Fibroblast of upper back skin (primary cell): ENCODE data around the gene SNX12.
A peak's percentile ranks its signal among the peaks of the same experiment; 100 is the strongest.

Source experiments
- DNase-seq: peaks from one replicate; pipeline ENCODE4 v3.0.0-alpha.2; 2013

Gene SNX12

DNA sequence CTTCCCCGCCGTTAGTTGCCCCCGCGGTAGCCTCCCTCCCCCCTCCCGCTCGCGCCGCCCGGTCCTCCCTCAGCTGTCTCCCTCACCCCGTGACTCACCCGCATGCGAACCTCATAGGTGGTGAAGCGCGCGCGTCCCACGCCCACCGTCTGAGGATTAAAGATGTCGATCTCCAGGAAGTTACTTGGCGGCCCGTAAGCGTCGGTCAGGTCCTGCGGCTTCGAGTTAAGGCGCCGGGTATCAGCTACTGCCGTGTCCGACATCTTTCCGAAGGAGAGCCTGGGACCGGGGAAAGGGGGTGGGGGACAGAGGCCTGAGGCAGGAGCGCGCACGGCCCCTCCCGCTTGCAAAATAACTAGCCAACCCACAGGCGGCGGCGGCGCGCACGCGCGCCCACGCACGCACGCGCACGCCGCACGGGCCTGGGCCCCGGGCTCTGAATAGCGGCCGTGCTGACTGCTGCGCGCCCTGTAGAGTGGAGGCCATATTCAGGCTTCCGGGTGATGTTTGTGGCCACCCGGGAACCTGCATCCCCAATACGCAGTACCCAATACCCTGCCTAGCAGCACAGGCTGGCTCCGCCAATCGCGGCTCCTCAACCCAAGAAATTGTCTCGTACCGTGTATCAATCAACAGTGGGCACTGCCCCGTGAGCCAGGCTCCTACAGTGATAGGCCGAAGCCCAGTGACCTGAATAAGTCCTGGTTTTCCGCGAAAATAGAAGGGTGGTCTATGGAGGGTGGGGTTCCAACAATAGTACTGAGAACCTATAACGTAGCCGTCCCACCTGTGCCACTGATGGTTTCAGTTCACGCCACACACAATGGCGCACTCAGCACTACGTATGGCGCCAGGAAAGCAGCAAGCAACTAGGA, at the start of gene SNX12:
Gene SNX12 (minus strand): TSS at position 291 of the 875 bp plus-strand sequence. CDS start 28 bp downstream, at position 263.
- peak; percentile 93 for DNase-seq

DNA sequence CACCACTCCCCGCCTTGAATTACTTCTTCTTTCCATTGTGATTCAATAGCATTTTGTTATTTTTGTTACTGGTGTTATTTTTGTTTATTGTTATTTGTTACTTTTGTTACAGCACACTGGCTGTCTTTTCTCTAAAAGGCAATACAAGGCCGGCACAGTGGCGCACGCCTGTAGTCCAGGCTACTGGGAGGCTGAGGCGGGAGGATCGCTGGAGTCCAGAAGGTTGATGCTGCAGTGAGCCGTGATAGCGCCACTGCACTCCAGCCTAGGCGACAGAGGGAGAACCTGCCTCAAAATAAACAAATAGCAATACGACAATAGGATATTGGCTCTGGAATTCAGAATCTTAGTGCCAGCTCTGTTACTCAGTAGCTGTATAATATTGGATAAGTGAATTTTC, 49.2 kb upstream of the SNX12 start:
- no peak for DNase-seq

DNA sequence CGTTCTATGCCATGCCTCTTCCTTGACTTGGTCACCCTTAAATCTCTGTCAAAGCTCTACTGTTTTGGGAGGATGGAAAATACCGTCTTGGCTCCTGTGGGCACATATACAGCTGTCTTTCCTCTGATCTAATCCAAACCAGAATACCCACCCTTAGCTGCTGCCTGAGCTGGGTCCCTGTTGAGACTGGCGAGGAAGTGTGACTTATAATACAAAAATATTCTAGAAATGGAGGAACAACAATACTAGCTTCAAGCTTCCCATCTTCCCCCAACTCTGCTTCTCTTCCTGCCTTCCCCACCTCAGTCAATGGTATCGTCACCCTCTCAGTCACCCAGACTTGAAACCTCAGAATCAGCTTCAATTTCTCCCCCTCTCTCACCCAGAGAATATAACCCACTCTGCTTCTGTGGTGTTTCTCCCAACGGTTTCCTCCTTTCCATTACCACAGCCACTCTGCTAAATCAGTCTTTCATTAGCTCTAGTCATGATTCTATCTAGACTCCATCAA, 43.8 kb upstream of the SNX12 start:
- DNase-seq, result no peak

DNA sequence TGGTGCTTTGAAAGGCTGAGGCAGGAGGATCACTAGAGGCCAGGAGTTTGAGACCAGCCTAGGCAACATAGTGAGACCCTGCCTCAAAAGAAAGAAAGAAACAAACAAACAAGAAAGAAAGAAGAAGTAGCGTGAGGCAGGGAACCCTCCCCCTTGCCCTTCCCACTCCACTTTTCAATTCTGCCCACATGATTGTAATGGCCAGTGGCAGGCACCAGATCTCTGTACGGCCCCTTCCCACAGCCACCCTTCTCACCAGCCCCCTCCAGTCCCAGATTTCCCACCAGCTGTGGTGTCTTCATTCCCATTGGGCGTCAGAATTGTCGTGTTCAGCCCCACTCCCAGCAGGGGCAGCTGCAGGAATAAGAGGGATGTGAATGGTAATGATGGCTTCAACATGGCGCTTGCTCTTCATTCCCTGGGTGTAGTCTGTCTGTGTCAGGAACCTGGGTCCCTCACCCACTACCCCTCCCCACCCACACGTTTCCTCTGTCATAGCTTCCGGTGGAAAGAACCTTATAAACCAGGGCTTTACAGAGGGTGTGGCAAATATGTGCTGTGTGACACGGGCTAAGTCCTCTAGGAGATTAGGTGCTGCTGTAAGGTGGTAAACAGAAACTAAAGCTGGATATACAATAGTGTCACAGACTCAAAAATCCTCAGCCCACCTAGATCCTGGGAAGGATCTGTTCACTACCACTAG, 43.2 kb upstream of the SNX12 start, which contains the start of gene IL2RG:
Gene IL2RG (minus strand): TSS at position 437 of the 703 bp plus-strand sequence. CDS start 38 bp downstream, at position 399.
- DNase-seq, result no peak

DNA sequence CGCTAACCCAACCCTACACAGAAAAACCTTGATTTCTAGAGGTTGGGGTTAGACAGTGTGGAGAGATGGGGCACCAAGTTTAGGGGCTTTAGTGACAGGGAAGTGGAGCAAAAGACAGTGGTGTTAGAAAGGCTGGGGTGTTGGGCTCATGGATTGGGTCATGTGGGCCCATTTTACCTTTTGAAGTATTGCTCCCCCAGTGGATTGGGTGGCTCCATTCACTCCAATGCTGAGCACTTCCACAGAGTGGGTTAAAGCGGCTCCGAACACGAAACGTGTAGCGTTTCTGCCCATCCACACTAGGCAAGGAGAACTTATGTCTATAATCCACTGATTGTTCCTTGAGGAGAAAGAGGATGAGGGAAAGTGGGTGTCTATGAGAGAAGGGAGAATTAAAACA, 40.9 kb upstream of the SNX12 start:
- DNase-seq, result no peak

DNA sequence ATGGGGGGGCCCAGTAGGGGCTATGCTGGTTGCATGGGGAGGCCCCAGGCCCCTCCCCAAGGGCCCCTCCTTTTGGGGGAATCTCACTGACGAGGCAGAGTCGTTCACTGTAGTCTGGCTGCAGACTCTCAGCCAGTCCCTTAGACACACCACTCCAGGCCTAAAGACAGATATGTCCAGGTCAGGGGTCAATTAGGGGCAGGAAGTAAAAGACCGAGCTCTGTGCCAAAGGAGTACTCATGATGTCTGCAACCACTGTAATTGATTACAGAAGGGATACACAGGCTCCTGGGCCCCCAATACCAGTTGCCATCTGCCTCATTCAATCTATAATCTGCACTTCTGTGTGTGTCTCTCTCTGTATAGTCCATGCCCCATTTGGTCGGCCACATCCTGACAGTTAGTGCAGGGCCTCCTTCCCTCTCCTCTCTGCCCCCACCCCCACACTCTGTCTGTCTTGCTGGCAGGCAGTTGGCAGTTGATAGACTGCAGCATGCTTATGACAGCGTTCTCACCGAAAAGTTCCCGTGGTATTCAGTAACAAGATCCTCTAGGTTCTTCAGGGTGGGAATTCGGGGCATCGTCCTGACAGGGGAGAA, 39.7 kb upstream of the SNX12 start:
- DNase-seq, result no peak

DNA sequence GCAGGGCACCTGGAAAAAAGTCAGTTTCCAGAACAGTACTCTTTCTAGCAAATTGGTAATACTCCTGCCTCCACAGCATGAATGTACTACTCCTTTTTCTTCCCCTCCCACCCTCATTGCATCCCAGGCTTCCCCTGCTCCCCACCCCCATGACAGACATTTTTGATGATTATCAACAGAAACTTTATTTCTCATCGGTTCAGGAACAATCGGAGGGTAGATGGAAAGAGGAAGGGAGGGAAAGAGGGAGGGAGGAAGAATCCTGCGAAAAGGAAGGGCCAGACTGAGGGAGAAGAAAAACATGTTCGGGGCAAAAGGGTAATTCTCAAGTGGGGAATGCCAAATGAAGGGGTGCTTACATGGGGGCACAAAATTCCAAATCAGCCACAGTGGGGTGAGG, 39.1 kb upstream of the SNX12 start:
- DNase-seq, result no peak

DNA sequence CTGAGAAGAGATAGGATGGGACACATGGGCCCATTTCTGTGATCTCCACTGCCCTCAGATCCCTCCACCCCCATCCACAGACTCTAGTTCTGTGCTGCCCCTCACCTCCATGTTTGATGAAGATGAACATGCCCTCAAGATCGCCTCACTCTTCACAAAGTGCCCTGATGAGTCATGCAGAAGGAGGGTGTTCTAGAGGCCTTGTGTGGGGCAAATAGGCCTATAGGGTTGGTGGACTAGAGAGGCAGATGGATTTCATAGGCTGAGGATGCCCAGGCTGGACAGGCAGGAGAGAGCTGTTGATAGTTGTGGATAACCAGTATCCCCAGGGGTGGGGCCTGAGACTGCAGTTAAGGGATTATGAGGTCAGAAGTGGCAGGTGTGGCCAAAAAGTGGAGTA, 38.3 kb upstream of the SNX12 start, which contains the start of gene CXorf65:
Gene CXorf65 (minus strand): TSS at position 314 of the 400 bp plus-strand sequence. CDS start 184 bp downstream, at position 130.
- no peak for DNase-seq

DNA sequence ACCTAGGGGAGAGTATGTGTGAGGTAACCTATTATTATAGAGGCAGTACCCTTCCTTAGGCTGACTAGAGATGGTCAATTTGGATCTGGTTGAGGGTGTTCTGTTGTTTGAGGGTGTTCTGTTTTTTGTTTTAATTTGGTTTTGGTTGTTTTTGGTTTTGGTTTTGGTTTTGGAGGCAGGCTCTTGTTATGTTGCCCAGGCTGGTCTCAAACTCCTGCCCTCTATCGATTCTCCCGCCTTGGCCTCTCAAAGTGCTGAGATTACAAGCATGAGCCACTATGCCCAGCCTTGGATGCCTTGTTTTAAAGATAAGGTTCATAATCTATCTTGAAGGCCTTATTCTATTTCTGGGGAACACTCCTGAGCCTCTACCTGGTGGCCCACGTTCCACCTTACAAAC, 37.5 kb upstream of the SNX12 start:
- DNase-seq, result no peak

DNA sequence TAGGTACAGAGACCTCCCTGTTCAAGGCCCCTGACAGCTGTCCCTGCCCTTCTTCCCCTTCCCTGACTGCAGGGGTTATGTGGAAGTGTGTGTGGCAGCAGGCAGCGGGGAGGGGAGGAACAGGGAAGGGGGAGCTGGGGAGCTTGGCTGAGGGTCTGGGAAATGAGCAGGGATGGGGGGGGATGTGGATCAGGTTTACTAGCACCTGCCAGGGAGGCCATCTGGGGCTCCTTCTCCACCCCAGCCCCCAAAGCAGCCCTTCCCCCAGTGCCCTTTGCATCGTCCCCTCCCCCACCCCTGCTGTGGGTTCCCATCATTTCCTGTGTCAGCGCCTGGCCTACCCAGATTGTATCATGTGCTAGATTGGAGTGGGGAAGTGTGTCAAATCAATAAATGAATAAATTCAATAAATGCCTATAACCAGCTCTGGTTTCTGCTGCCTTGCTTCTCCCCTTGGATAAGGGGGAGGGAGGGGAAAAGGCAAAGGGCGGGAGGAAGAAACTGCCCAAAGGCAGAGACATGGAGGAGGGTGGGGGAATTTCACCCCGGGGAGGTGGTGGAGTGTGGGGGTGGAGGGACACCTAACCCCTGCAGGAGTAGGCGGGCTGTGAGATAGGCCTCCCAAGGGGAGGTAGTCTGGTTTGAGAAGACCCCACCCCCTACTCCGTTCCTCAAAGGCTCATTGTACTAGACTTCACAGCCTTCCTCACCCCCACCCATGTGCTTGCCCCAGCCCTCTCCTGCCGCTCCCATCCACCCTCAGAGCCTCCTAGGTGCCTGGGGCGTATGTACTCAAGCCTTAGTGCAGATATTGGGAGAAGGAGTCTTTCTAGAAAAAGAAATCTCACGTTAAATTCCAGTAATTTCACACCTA, 35.2 kb upstream of the SNX12 start:
- no peak for DNase-seq

DNA sequence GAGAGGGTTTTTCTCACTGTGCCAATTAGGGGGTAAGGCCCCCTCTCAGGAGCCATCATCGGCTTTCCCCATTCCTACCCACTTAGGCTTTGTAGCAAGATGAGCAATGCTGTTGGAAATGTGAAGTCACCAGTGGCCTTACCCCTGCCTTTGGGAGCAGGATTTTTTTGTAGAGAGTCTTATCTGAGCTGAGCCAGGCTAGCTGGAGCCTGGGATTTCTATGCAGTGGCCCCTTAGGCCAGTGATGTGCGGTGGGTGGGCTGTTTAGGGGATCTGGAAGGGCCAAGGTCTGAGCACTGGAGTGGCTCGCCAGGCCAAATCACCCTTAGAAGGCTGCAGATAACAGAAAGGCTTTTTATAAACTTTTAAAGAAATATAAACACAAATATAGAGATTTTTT, 34.2 kb upstream of the SNX12 start:
- DNase-seq, result no peak

DNA sequence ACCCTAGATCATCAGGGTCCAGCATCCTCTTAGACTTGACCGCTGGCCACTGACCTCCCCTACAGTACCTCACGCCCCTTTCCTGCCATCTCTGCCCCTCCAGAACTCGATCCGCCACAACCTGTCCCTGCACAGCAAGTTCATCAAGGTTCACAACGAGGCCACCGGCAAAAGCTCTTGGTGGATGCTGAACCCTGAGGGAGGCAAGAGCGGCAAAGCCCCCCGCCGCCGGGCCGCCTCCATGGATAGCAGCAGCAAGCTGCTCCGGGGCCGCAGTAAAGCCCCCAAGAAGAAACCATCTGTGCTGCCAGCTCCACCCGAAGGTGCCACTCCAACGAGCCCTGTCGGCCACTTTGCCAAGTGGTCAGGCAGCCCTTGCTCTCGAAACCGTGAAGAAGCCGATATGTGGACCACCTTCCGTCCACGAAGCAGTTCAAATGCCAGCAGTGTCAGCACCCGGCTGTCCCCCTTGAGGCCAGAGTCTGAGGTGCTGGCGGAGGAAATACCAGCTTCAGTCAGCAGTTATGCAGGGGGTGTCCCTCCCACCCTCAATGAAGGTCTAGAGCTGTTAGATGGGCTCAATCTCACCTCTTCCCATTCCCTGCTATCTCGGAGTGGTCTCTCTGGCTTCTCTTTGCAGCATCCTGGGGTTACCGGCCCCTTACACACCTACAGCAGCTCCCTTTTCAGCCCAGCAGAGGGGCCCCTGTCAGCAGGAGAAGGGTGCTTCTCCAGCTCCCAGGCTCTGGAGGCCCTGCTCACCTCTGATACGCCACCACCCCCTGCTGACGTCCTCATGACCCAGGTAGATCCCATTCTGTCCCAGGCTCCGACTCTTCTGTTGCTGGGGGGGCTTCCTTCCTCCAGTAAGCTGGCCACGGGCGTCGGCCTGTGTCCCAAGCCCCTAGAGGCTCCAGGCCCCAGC, 32.7 kb upstream of the SNX12 start:
- DNase-seq, result no peak

DNA sequence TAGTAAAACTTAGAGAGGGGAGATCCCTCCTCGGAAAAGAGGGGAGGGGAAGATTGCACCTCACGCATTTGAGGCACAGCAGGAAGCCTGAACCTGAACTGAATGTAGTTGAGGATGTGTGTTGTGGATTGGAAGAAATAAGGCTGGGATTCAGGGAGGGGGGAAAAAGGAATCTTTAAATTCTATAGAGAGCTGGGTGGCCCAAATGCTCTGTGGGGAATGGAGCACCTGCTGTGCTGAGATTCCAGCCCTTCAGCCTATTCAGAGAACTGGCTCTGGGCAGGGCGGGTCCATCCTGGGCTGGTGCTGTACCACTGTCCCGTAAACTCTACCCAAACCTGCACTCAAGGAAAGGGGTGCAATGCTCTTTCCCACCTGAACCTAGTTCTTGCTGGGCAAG, 31.6 kb upstream of the SNX12 start:
- DNase-seq, result no peak

DNA sequence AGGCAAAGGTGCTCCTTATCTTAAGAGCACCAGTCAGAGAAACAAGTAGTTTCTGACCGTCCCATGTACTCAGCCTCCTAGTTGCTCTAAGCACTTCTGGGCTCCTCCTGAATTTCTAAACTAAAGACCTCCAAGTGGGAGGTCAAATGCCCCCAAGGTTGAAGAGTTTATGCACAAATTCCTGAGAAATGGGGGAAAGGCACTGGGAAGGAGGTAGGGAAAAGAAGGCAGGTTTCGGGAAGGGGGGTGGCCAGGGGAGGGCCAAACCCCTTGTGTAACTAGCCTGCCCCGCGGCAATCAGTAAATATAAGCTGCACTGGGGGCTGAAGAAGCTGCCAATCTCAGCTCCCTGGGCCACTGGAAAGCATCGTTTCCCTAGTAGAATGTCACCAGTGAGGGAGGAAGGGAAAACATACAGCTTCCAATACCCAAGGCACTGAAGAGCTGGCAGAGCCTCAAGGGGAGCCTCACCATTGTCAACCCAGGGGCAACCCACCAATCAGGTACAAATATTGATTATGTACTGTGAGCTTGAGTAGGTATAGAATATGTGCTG, 30.9 kb upstream of the SNX12 start:
- DNase-seq, result no peak

DNA sequence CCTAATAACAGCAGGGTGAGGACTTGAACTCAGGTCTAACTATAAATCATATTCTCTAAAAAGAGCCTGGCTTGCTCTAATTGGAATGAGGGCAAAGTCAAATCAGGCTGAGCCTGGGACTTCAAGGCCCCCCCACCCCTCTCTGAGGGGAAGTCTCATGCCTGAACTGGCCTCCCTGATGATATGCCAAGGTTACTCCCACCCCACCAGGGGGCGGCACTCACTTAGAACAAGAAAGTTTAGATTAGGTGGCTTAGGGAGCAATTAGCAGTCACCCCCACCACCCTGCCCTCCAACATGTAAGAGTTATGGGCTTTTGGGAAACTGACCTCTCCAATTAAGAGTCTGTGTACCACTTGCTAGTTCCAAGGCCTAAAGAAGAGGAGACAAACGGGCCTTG, 30.2 kb upstream of the SNX12 start:
- peak; percentile 36 for DNase-seq

DNA sequence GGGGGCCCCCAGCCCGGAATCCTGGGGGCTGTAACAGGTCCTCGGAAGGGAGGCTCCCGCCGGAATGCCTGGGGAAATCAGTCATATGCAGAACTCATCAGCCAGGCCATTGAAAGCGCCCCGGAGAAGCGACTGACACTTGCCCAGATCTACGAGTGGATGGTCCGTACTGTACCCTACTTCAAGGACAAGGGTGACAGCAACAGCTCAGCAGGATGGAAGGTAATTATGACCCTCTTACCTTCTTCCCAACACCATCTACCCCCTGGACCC, 28.6 kb upstream of the SNX12 start:
- DNase-seq, result no peak

DNA sequence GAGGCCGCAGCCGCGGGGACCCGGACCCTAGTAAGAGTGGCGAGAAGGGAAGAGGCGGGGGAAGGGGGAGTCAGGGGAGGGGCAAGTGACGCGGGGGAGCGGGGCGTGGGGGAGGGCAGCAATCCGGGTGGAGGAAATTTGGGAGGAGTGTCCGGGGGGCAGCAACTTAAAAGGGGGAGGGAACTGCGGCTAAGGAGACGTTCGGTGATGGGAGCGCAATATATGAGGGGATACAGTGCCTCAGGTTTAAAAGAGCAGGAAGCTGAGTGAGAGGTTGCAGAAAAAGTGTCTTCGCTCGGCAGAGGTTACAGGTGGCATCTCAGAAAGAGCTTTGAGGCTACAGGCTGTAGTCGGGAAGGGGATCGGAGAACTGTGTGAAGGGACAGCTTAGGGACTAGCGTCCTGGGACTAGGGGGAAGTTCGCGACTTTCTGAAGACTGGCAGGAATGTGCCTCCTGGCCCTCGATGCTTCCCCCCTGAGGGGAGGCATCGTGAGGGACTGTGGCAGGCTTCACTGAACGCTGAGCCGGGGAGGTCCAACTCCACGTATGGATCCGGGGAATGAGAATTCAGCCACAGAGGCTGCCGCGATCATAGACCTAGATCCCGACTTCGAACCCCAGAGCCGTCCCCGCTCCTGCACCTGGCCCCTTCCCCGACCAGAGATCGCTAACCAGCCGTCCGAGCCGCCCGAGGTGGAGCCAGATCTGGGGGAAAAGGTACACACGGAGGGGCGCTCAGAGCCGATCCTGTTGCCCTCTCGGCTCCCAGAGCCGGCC, 28.0 kb upstream of the SNX12 start:
- DNase-seq, result peak; percentile 44

DNA sequence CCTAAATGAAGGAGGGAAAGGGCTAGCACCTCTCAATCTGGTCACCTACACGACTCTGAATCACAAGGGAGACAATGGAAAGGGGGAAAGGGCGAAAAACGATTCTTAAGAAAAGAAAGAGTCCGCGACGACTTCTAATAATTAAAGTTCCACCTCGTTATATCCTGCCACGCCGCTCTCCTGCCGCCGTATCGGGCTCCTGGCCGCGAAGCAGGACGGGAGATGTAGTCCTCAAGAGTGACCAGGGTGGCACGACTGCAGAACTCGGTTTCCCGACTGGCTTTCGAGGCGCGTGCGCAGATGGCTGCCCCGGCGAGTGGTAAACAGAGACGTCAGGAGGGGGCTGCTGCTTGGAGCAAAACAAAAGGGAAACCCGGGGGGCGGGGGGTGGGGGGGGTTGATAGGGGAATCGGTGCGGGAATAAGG, 27.4 kb upstream of the SNX12 start, which contains the start of gene FOXO4:
Gene FOXO4 (plus strand): TSS at position 297 of the 426 bp plus-strand sequence. CDS start 678 bp downstream, outside the sequence.
- DNase-seq, result peak; percentile 83

DNA sequence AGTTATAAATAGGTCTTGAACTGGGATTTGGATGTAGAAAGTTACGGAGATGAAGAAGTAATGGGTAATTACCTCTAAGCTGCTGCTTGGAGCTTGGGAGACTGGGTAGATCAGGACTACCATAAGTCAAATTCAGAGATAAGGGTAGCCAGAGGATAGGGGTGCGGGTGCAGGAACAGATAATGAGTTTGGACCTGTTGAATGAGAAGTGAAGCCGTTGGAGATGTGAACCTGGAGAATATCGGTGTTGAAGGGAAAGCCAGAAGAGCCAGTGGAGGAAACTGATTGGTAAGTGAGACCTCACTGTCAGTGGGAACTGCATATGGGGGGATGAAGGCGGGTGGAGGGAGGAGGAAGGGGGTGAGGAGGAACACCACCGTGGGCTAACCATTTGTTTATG, 26.9 kb upstream of the SNX12 start:
- DNase-seq, result no peak

DNA sequence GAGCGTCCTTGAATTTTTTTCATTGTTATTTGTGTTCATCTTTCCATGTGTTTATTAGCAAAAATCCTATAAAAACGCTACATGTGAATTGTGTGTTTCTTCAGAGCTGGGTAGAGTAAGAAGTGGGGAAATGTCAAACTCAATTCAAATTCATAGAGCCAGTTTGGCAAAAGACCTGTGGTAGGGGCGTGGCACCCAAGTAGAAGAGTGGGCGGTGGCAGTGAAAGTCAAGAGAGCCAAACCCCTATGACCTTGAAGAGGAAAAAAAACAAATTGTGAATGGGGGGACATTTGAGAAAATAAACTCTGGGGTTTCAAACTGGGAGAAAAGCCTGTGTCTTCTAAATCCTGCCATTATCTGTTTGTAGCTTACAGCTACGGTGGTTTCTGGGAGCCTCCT, 23.1 kb upstream of the SNX12 start:
- DNase-seq, result no peak
